B cell (primary cell): ENCODE data around the gene PLXNB2. TPM values are rescaled to one million over a fixed set of nuclear protein-coding genes. Genes with fewer than 3 reads are reported as not detected.

Experiments used
- ATAC-seq: fragments of 200-7000 bp; cut with Tn5 transposase; one replicate; pipeline ENCODE4 v1.10.0; 2021; ENCODE audit warnings: low read depth, mild to moderate bottlenecking, moderate number of reproducible peaks, moderate library complexity
- CTCF ChIA-PET: fragments of 350-600 bp; sonication (Branson Sonifier 250); formaldehyde crosslinking; loops from one replicate; lab custom pipeline; 2021; ENCODE audit warnings: antibody characterized with exemption, inconsistent platforms; lab: Charles Lee
- POLR2A ChIA-PET: fragments of 350-600 bp; sonication (Branson Sonifier 250); formaldehyde crosslinking; loops from one replicate; lab custom pipeline; 2021; ENCODE audit warnings: antibody characterized with exemption; lab: Charles Lee
- DNase-seq: peaks from one replicate; pipeline ENCODE4 v3.0.0; 2013
- H2AFZ ChIP-seq: 2 replicates; pipeline ENCODE4 v1.6.1; 2012; ENCODE audit warnings: mild to moderate bottlenecking, low read depth, low read length; ENCODE audit not compliant: insufficient read depth, poor library complexity, severe bottlenecking
- H3K27ac ChIP-seq, 2 donors: 1 replicate in 1 of 2; 2 replicates in 1 of 2; pipeline ENCODE4 v1.5.1; 2012 to 2013; ENCODE audit warnings: low read length in 2 of 2, mild to moderate bottlenecking in 2 of 2, moderate library complexity in 1 of 2
- H3K27me3 ChIP-seq, 4 experiments: fragments of 200-600 bp in 1 of 4; sonication (generic) in 1 of 4; replicated peaks in 1 of 4; 1 replicate in 2 of 4; 2 replicates in 2 of 4; pipeline versions ENCODE4 v1.6.1 to v1.7.0; 2013 to 2016; ENCODE audit warnings: low read length in 3 of 4, mild to moderate bottlenecking in 2 of 4, mixed read lengths in 1 of 4, moderate library complexity in 1 of 4; ENCODE audit not compliant: insufficient read depth in 4 of 4, control insufficient read depth in 3 of 4; ENCODE audit errors: control extremely low read depth in 1 of 4
- H3K36me3 ChIP-seq, 2 experiments: replicated peaks in 1 of 2; 1 replicate in 1 of 2; 2 replicates in 1 of 2; pipeline versions ENCODE4 v1.6.1 to v1.7.1; 2013; ENCODE audit warnings: low read length in 1 of 2; ENCODE audit not compliant: insufficient read depth in 2 of 2, control insufficient read depth in 1 of 2; ENCODE audit errors: control extremely low read depth in 1 of 2, extremely low read depth in 1 of 2
- H3K4me1 ChIP-seq, 2 donors: fragments of 200-600 bp in 1 of 2; sonication (generic) in 1 of 2; 1 replicate in 1 of 2; 2 replicates in 1 of 2; pipeline versions ENCODE4 v1.5.1 to v1.6.1; 2013 to 2017; ENCODE audit warnings: low read length in 2 of 2; ENCODE audit not compliant: control insufficient read depth in 2 of 2, insufficient read depth in 2 of 2
- H3K4me2 ChIP-seq: replicated peaks from 2 replicates; pipeline ENCODE3; 2012; ENCODE audit warnings: mild to moderate bottlenecking, low read depth, low read length; ENCODE audit not compliant: poor library complexity, severe bottlenecking
- H3K4me3 ChIP-seq, 5 experiments: fragments of 200-600 bp in 1 of 5; sonication (generic) in 1 of 5; 1 replicate in 3 of 5; 2 replicates in 2 of 5; pipeline versions ENCODE4 v1.5.1 to v1.7.0; 2011 to 2016; ENCODE audit warnings: low read length in 4 of 5, mild to moderate bottlenecking in 4 of 5, low read depth in 2 of 5, control low read depth in 1 of 5, moderate library complexity in 1 of 5; ENCODE audit not compliant: insufficient read depth in 1 of 5; ENCODE audit errors: control extremely low read depth in 1 of 5, extremely low read depth in 1 of 5
- H3K79me2 ChIP-seq: fragments of 200-600 bp; sonication (generic); one replicate; pipeline ENCODE4 v1.6.0; 2016; ENCODE audit warnings: low read length; ENCODE audit not compliant: control insufficient read depth, insufficient read depth
- H3K9ac ChIP-seq: fragments of 200-600 bp; sonication (generic); 2 replicates; pipeline ENCODE4 v1.6.1; 2017; ENCODE audit warnings: mild to moderate bottlenecking, low read length, moderate library complexity
- H3K9me3 ChIP-seq, 3 donors: one replicate each; pipeline versions ENCODE4 v1.6.1 to v1.7.1; 2013; ENCODE audit warnings: low read length in 2 of 3; ENCODE audit not compliant: control insufficient read depth in 2 of 3, insufficient read depth in 1 of 3; ENCODE audit errors: control extremely low read depth in 1 of 3
- H4K20me1 ChIP-seq: 2 replicates; pipeline ENCODE4 v1.6.0; 2012; ENCODE audit warnings: mild to moderate bottlenecking, low read length; ENCODE audit not compliant: insufficient read depth, control insufficient read depth, poor library complexity, severe bottlenecking
- H3K27ac Mint-ChIP-seq: one replicate; pipeline ENCODE4 v1.8.0; 2021; ENCODE audit warnings: mixed read lengths
- H3K27me3 Mint-ChIP-seq: one replicate; pipeline ENCODE4 v1.8.0; 2021; ENCODE audit warnings: mixed read lengths
- H3K4me1 Mint-ChIP-seq: one replicate; pipeline ENCODE4 v1.8.0; 2021; ENCODE audit warnings: mixed read lengths
- H3K4me3 Mint-ChIP-seq: one replicate; pipeline ENCODE4 v1.8.0; 2021; ENCODE audit warnings: mixed read lengths
- H3K9me3 Mint-ChIP-seq: one replicate; pipeline ENCODE4 v1.8.0; 2022; ENCODE audit warnings: mixed read lengths; ENCODE audit not compliant: insufficient read depth
- CTCF ChIP-seq: fragments of 200-600 bp; IDR thresholded peaks from one replicate; pipeline ENCODE4 v1.8.0; 2022; ENCODE audit warnings: antibody characterized with exemption, mild to moderate bottlenecking
- EZH2 ChIP-seq: IDR thresholded peaks from 2 replicates; pipeline ENCODE4 v1.6.1; 2012; ENCODE audit warnings: borderline replicate concordance, low read depth, mild to moderate bottlenecking, moderate library complexity, low read length; ENCODE audit not compliant: insufficient read depth, poor library complexity, severe bottlenecking
- WGBS: methylation state at CpG from one replicate; pipeline ENCODE4 v1.1.5; 2013; ENCODE audit warnings: missing lambda C conversion rate; ENCODE audit not compliant: insufficient coverage; 5-methylcytosine and 5-hydroxymethylcytosine counted together
- intact Hi-C: fragments of 100-400 bp; cut with micrococcal nuclease; formaldehyde crosslinking; loops from one replicate; pipeline ENCODE4 v1.10.0; 2022
- polyA plus RNA-seq: library from polyadenylated mRNA; depleted of rRNA; stranded (reverse); fragments of >200 nt; gene quantifications from 2 replicates; pipeline ENCODE4 v1.2.3, GENCODE V29; 2012
- total RNA-seq, 2 donors: library from RNA; stranded (reverse); fragments of 120-200 nt in 1 of 2; gene quantifications; 1 replicate in 1 of 2; 2 replicates in 1 of 2; pipeline versions ENCODE4 v1.2.3 to v1.2.4, GENCODE V29; 2013 to 2022

PLXNB2 gene
- total and polyA plus RNA-seq, 2 donors (not counting 1 experiment from before 2014, with no cell fraction given), result 5.2 to 31.4 TPM

GRCh38 chr22:50226063-50226874 is 81.2 kb downstream of the PLXNB2 start:
- H3K27me3 ChIP-seq, result no peaks in the 10 kb centered on the region
- no peak overlapping the region for H2AFZ ChIP-seq
- H3K4me1 ChIP-seq, result no peaks in the 10 kb centered on the region
- Mint-ChIP-seq H3K9me3 (no peaks in the 10 kb centered on the region), H3K4me3 (no peak overlapping the region), H3K27ac (no peak overlapping the region), H3K27me3 (no peaks in the 10 kb centered on the region), H3K4me1 (no peaks in the 10 kb centered on the region)
- peaks cover 33% of the 10 kb centered on the region for H4K20me1 ChIP-seq
- POLR2A ChIA-PET, result no interaction called here
- H3K9me3 ChIP-seq, result no peaks in the 10 kb centered on the region
- H3K4me3 ChIP-seq, result no peak overlapping the region
- intact Hi-C loops, result no loop called here
- no peak overlapping the region for H3K9ac ChIP-seq
- peaks cover 0 to 57% of the 10 kb centered on the region in 2 experiments for H3K36me3 ChIP-seq
- ATAC-seq (no peak), DNase-seq (no peak)
- 93% methylated on average over 21 of the region's 31 CpGs for WGBS
- no peak overlapping the region for H3K27ac ChIP-seq
- CTCF ChIA-PET, result interaction anchor here (0.6 to 1.3 kb wide), 2 partner anchors 11 to 12 kb away, joined by 3 to 4 read pairs; no protein-coding TSS in a partner anchor
- peaks cover 35% of the 10 kb centered on the region for H3K79me2 ChIP-seq
- no peak for TF ChIP-seq EZH2
- TF ChIP-seq CTCF, result no peak
- H3K4me2 ChIP-seq, result no peak overlapping the region

DNA sequence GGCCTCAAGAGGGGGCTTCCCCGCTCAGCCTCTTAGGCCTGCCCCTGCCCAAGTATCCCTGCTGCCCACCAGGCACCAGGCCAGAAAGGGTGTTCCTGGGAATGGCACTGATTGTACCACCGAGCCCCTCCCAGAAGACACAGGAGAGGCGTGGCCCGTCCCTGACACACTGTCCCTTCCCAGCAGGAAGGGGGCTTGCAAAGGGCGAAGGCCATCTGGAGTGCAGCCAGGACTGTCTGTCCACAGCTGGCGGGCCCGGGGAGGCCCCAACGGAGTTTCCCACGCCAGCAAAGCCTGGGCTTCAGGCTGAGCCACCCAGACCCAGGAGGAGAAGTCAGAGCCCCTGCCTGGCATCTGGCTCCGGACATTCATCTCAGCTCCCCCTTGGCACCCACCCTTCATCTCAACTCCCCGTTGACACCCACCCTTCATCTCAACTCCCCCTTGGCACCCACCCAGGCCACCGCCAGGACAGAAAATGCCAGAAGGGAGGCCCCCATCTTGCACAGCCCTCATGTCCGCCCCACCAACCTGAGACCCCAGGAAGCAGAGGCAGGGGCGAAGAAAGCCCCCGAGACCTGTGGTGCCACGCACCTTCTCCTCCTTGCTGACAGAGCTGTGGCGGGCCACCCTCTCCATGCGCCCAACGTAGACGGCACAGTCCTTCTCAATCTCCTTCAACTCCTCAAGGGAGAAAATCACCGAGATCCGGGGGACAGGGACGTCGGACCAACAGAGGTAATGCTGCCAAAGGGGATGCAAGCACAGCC is 82.1 kb downstream of the PLXNB2 start:
- H4K20me1 ChIP-seq, result peaks cover 33% of the 10 kb centered on the region
- H3K4me1 ChIP-seq, result no peaks in the 10 kb centered on the region
- CTCF ChIA-PET, result no interaction called here
- no peak overlapping the region for H3K9ac ChIP-seq
- ATAC-seq (no peak), DNase-seq (no peak)
- H3K4me2 ChIP-seq, result no peak overlapping the region
- no peak for TF ChIP-seq CTCF
- no peak for TF ChIP-seq EZH2
- Mint-ChIP-seq H3K4me3 (no peak overlapping the region), H3K27ac (no peak overlapping the region), H3K27me3 (no peaks in the 10 kb centered on the region), H3K9me3 (no peaks in the 10 kb centered on the region), H3K4me1 (no peaks in the 10 kb centered on the region)
- H3K4me3 ChIP-seq, result no peak overlapping the region
- H3K79me2 ChIP-seq, result peaks cover 32% of the 10 kb centered on the region
- H3K36me3 ChIP-seq, result peaks cover 0 to 66% of the 10 kb centered on the region in 2 experiments
- H3K9me3 ChIP-seq, result no peaks in the 10 kb centered on the region
- 94% methylated on average over 24 of the region's 24 CpGs for WGBS
- POLR2A ChIA-PET, result no interaction called here
- H2AFZ ChIP-seq, result no peak overlapping the region
- intact Hi-C loops, result no loop called here
- H3K27me3 ChIP-seq, result no peaks in the 10 kb centered on the region
- no peak overlapping the region for H3K27ac ChIP-seq
